ENCODE results near the gene AP4M1.

Gene AP4M1

GRCh38 chr7:100088095-100088620 lies 13.3 kb upstream of the AP4M1 start:
- no peak for DNase-seq

- DNase-seq, result peak; percentile 86
These were observed 12.6 kb upstream of the AP4M1 start, which contains the start of gene COPS6 for GRCh38 chr7:100088621-100089457. COPS6 (plus strand) TSS chr7:100088969; CDS start chr7:100088991, 22 bp downstream.

DNA sequence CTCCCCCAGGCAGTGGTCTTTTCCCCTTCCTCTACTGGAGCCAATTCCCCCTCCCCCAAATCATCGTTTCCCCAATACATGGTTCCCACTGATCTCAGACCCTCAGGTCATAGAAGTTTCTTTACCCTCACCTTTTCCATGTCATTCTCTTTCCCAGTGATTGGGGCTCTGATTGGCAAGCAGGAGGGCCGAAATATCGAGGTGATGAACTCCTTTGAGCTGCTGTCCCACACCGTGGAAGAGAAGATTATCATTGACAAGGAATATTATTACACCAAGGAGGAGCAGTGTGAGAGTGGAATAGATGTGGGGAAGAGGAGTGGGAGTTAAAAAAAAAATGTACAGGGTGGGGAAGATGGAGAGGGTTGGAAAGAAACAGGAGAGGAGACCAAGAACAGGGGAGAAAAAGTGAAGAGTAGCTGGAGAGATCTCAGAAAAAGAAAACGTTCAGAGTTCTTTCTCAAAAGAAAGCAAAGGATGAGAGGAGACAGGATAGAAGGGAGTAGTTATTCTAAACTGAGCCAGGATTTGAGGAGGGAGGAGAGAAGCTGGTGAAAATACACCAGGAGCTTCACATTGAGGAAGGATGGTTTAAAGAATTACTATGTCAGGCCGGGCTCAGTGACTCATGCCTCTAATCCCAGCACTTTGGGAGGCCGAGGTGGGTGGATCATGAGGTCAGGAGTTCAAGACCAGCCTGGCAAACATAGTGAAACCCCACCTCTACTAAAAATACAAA lies 11.8 kb upstream of the AP4M1 start:
- DNase-seq, result peak; percentile 51

- no peak for DNase-seq
These were observed 10.7 kb upstream of the AP4M1 start for GRCh38 chr7:100090527-100091410.

DNA sequence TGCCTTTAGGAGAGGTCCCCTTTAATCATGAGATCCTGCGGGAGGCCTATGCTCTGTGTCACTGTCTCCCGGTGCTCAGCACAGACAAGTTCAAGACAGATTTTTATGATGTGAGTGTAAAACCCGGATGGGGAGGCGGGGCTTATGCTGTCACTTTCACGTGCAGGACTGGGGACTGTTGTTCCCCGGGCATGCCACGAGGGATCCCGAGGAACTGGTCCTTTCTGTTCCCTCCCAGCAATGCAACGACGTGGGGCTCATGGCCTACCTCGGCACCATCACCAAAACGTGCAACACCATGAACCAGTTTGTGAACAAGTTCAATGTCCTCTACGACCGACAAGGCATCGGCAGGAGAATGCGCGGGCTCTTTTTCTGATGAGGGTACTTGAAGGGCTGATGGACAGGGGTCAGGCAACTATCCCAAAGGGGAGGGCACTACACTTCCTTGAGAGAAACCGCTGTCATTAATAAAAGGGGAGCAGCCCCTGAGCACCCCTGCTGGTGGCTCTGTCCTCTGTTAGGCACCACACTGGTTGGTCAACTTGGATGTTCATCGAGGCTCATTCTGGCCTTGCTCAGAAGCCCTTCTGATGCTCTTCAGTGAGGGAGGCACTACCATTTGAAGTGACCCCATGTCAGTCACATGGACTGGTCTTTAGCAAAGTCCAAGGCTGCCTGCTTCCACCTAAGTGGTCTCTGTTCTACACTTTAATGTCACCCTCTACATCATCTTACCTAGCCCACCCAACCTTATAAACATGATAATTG lies 9.8 kb upstream of the AP4M1 start:
- peak; percentile 58 for DNase-seq

GRCh38 chr7:100093054-100093453 lies 8.4 kb upstream of the AP4M1 start:
- no peak for DNase-seq

GRCh38 chr7:100093498-100093897 lies 7.9 kb upstream of the AP4M1 start:
- no peak for DNase-seq

GRCh38 chr7:100093925-100094486 lies 7.4 kb upstream of the AP4M1 start:
- DNase-seq, result no peak

DNA sequence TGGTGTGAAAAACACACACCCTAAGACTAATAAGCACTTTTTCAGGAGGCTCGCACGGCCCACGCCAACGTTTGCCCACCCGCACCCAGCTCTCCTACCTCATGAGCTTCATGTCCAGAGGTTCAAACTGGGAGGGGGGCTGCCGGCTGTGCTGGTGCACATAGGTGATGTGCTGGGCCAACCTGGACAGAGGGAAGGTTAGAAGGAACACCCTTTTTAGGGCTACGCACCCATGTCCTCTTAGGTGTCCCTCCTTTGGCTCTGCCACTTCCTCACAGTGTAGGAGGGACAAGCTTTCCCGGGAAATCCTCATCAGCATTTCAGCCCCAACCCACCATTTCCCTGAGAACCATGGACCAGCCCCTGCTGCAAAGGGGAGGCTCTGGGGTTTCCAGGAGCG lies 6.2 kb upstream of the AP4M1 start:
- no peak for DNase-seq

DNA sequence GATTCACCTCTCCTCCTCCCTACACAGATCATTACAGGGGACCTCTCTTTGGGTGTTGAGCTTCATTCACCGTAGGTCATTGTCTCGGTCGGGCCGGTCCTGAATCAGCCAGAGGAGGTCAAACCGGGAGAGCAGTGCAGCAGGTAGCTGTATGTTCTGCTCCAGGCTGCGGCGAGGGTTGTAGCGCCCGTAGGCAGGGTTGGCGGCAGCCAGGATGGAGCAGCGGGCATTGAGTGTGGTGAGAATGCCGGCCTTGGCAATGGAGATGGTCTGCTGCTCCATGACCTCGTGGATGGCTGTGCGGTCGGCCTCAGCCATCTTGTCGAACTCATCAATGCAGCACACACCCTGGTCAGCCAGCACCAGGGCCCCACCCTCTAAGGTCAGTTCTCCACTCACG lies 5.7 kb upstream of the AP4M1 start:
- no peak for DNase-seq

- DNase-seq, result no peak
These were observed 2.5 kb upstream of the AP4M1 start for GRCh38 chr7:100098913-100099312.

- DNase-seq, result no peak
These were observed 2.0 kb upstream of the AP4M1 start for GRCh38 chr7:100099452-100099851.

GRCh38 chr7:100100420-100101015 lies 925 bp upstream of the AP4M1 start:
- DNase-seq, result peak; percentile 99

DNA sequence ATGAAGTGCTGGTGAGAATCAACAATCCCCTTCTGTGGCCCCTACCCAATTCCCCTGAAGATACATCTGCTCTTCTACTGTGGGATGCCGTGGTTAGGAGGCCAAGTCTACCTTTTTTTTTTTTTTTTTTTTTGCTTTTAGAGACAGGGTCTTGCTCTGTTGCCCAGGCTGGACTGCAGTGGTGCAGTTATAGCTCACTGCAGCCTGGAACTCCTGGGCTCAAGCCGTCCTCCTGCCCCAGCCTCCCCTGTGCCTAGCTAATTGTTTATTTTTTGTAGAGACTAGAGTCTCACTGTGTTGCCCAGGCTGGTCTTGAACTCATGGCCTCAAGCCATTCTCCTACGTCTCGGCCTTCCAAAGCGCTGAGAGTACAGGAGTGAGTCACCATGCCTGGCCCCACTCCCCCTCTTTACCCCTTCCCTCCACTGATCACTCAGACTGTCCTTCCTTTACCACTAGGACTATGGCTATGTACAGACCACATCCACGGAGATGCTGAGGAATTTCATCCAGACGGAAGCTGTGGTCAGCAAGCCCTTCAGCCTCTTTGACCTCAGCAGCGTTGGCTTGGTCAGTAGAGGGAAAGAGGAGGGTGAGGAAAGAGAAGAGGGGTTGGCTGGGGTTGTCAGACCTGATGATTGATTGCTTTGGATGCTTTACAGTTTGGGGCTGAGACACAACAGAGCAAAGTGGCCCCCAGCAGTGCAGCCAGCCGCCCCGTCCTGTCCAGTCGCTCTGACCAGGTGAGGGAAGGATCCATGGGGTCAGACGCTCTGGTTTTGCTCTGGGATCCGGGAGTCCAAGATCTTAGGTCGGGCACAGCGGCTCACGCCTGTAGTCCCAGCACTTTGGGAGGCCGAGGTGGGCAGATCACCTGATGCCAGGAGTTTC lies 1.8 kb downstream of the AP4M1 start:
- peak; percentile 56 for DNase-seq

DNA sequence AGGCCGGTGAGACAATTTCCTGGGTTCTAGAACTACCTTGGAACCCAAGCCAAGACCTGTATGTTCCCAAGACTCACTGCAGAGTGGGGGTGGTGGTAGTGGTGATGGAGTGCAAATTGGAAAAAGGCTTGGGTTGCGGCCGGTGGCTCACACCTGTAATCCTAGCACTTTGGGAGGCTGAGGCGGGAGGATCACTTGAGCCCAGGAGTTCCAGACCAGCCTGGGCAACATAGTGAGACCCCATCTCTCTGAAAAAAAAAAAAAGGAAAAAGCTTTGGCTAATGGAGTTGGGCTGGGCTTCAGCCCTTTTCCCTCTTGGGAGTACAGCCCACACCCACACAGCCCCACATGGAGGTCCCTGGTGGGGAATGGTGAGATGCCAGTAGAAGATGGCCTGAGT lies 4.1 kb downstream of the AP4M1 start:
- no peak for DNase-seq

DNA sequence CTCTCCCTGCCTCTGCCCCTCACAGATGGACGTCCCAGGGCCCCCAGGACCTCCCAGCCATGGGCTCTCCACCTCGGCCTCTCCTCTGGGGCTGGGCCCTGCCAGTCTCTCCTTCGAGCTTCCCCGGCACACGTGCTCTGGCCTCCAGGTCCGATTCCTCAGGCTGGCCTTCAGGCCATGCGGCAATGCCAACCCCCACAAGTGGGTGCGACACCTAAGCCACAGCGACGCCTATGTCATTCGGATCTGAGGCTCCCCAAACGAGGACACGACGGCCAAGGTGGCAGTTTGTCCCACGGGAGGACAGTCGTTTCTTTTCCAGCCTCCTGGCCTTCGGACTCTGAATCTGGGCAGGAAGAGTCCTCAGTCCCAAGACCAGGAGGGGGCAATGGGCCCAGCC lies 5.2 kb downstream of the AP4M1 start:
- DNase-seq, result no peak

GRCh38 chr7:100107125-100107737 lies 5.8 kb downstream of the AP4M1 start:
- DNase-seq, result no peak

DNA sequence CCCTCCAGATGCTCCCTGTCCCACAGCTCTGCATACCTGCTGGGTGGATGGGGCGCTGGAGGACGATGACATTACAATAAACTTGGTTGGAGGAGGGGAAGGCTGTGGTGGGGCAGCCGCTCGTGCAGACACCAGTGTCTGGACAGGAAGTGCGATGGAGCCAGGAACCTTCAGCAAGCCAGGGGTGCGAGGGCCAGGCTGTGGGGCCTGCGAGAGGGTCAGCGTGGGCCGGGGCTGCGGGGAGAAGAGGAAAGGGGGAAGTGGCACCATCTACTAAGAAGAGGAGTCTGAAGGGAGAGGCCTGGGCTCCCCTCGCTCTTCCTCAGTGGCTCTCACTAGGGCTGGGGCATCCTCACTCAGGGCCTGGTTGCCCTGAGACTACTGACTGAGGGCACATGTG lies 6.4 kb downstream of the AP4M1 start:
- DNase-seq, result no peak

DNA sequence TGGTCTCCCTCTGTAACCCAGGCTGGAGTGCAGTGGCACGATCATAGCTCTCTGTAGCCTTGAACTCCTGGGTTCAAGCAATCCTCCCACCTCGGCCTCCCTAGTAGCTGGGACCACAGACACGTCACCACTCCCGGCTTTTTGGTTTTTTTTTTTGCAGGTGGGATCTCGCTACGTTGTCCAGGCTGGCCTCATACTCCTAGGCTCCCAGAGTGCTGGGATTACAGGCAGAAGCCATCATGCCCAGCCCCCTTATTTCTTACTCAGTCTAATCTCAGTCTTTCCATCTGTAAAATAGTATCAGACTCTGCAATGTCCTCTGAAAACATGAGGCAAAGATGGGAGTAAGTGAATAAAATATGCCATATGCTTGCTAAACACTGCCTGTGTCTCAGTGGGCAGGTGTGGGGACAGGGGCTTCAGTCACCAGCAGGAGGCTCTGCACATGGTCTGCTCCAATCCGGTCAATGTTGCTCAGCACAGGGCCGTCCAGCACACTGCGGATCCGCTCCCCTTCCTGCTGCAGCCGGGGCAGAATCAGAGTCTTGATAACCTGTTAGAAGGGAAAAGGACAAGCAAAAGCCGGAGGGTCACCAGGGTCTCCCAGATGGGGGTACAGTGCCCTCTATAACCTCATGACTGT lies 8.2 kb downstream of the AP4M1 start:
- DNase-seq, result no peak
